Measurements from ENCODE around the gene TPSG1.

DNA sequence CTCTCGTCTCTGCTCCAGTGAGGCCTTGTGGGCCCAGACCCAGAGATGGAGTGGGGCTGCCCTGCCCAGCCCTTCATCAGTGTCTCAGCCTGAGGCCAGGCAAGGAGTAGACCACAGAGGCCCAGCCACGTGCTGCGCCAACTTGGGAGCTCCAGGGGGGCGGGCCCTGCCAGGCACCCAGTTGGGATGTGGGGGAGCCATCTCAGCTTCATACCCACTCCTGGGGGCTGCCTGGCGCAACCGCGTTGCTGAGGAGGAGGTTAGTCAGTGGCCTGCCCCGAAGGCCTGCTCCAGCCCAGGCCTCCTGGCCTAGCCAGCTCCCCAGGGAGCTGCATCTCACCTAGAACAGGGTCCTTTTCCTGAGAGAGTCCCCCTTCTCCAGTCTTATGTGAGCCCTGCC, 11.8 kb downstream of the TPSG1 start:
- TF ChIP-seq, protein P1, sequence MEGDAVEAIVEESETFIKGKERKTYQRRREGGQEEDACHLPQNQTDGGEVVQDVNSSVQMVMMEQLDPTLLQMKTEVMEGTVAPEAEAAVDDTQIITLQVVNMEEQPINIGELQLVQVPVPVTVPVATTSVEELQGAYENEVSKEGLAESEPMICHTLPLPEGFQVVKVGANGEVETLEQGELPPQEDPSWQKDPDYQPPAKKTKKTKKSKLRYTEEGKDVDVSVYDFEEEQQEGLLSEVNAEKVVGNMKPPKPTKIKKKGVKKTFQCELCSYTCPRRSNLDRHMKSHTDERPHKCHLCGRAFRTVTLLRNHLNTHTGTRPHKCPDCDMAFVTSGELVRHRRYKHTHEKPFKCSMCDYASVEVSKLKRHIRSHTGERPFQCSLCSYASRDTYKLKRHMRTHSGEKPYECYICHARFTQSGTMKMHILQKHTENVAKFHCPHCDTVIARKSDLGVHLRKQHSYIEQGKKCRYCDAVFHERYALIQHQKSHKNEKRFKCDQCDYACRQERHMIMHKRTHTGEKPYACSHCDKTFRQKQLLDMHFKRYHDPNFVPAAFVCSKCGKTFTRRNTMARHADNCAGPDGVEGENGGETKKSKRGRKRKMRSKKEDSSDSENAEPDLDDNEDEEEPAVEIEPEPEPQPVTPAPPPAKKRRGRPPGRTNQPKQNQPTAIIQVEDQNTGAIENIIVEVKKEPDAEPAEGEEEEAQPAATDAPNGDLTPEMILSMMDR (IDR thresholded peaks at IDR 0.05), result no peak
- no peak for TF ChIP-seq POLR2A (IDR thresholded peaks at IDR 0.05)
- no peak for TF ChIP-seq EP300 (IDR thresholded peaks at IDR 0.05)
- no peak for TF ChIP-seq POLR2AphosphoS5 (IDR thresholded peaks at IDR 0.05)

Data from stomach (tissue), 4 donors.